GM21619 (cell line): ENCODE measurements around the gene BCL2A1.
"Not testable (repeated sequence)": the region's sequence is repeated elsewhere in the genome, so short reads cannot be mapped to it uniquely, and the experiment has no call there.

Source experiments
- ATAC-seq: cut with Tn5 transposase; IDR thresholded peaks from one replicate; pipeline ENCODE4 v1.9.1; 2021; ENCODE audit not compliant: unreplicated experiment

Gene BCL2A1

DNA sequence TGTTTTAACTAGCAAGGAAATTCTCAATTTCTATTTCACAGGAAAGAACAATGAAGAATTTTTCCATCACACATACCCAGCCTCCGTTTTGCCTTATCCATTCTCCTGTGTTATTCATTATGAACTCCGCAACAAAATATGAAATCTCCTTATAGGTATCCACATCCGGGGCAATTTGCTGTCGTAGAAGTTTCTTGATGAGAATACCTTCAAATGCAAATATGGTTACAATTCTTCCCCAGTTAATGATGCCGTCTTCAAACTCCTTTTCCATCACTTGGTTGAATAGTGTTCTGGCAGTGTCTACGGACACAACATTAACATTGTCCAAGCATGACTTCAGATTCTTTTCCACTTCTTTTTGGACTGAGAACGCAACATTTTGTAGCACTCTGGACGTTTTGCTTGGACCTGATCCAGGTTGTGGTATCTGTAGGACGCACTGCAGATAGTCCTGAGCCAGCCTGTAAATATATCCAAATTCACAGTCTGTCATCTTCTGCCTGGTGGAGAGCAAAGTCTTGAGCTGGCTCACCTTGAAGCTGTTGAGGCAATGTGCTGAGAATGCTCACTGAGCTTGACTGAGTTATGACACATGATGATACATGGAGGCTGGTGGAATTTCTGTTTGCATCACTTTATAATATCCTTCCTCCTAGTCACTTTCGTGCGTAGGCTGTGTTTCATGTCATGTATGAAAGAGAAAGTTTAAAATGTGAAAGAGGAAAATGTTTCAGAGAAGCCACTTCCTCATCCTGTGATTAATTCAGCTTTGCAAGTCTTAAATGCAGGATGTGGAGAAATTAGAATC, at the start of gene BCL2A1:
TSS of gene BCL2A1 (minus strand) at position 573 of the 811 bp plus-strand sequence. CDS start at position 496, 77 bp downstream.
- ATAC-seq, result peak; percentile 58

GRCh38 chr15:80020731-80021130, 49.7 kb upstream of the BCL2A1 start:
- ATAC-seq, result no peak

DNA sequence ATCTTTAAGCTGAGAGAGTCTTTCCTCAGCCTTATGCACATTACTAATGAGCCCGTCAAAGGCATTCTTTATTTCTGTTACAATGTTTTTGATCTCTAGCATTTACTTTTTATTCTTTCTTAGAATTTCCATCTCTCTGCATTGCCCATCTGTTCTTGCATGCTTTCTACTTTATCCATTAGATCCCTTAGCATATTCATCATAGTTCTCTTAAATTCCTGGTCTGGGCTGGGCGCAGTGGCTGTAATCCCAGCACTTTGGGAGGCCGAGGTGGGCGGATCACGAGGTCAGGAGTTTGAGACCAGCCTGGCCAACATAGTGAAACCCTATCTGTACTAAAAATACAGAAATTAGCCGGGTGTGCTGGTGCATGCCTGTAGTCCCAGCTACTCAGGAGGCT, 49.2 kb upstream of the BCL2A1 start:
- not testable (repeated sequence) for ATAC-seq

DNA sequence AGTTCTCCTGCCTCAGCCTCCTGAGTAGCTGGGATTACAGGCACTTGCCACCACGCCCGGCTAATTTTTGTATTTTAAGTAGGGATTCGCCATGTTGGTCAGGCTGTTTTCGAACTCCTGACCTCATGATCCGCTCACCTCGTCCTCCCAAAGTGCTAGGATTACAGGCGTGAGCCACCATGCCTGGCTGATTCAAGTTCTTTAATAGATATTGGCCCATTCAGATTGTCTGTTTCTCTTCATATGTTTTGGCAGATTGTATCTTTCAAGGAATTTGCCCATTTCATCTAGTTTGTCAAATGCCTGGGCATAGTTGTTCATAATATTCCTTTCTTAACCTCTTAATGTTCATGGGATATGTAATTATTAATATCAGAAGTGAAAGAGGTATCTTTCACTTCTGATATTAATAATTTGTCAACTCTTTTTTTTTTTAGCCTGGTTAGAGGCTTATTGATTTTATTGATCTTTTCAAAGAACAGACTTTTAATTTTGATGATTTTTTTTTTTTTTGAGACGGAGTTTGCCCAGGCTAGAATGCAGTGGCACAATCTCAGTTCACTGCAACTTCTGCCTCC, 48.3 kb upstream of the BCL2A1 start:
- no peak for ATAC-seq

DNA sequence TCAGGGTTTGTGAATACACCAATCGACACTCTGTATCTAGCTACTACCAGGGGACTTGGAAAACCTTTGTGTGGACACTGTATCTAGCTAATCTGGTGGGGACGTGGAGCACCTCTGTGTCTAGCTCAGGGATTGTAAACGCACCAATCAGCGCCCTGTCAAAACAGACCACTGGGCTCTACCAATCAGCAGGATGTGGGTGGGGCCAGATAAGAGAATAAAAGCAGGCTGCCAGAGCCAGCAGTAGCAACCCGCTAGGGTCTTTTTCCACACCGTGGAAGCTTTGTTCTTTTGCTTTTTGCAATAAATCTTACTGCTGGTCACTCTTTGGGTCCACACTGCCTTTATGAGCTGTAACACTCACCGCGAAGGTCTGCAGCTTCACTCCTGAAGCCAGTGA, 46.1 kb upstream of the BCL2A1 start:
- ATAC-seq, result not testable (repeated sequence)

- not testable (repeated sequence) for ATAC-seq
Observed at GRCh38 chr15:80016506-80016905, 45.5 kb upstream of the BCL2A1 start.

DNA sequence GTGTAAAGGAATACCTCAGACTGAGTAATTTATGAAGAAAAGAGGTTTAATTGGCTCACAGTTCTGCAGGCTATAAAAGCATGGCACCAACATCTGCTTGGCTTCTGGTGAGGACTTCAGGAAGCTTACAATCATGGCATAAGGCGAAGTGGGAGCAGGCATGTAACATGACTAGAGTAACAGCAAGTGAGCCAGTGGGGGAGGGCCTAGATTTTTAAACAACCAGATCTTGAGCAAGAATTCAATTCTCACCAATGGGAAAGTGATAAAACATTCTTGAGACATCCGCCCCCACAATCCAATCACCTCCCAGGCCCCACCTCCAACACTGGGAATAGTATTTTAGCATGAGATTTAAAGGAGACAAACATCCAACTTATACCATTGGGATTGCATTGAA, 44.2 kb upstream of the BCL2A1 start:
- ATAC-seq, result no peak

DNA sequence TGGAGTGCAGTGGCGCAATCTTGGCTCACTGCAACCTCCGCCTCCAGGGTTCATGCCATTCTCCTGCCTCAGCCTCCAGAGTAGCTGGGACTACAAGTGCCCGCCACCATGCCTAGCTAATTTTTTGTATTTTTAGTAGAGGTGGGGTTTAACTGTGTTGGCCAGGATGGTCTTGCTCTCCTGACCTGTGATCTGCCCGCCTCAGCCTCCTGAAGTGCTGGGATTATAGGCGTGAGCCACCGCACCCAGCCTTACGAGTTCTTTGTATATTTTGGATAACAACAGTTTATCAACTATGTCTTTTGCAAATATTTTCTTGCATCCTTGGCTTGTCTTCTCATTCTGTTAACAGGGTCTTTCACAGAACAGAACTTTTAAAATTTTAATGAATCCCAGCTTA, 43.2 kb upstream of the BCL2A1 start:
- ATAC-seq, result not testable (repeated sequence)

GRCh38 chr15:80012060-80012726, 41.2 kb upstream of the BCL2A1 start:
- no peak for ATAC-seq

- no peak for ATAC-seq
Observed at GRCh38 chr15:80011596-80011995, 40.6 kb upstream of the BCL2A1 start.

DNA sequence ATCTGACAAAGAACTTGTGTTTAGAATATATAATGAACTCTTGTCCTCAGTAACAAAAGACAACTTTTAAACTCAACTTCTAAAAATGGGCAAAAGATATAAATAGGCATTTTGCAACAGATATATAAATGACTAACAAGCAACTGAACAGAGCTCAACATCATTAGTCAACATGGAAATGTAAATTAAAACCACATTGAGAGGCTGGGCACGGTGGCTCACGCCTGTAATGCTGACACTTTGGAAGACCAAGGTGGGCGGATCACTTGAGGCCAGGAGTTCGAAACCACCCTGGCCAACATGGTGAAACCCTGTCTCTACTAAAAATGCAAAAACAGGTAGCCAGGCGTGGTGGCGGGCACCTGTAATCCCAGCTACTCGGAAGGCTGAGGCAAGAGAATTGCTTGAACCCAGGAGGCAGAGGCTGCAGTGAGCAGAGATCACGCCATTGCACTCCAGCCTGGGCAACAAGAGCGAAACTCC, 40.1 kb upstream of the BCL2A1 start:
- ATAC-seq, result peak; percentile 48

DNA sequence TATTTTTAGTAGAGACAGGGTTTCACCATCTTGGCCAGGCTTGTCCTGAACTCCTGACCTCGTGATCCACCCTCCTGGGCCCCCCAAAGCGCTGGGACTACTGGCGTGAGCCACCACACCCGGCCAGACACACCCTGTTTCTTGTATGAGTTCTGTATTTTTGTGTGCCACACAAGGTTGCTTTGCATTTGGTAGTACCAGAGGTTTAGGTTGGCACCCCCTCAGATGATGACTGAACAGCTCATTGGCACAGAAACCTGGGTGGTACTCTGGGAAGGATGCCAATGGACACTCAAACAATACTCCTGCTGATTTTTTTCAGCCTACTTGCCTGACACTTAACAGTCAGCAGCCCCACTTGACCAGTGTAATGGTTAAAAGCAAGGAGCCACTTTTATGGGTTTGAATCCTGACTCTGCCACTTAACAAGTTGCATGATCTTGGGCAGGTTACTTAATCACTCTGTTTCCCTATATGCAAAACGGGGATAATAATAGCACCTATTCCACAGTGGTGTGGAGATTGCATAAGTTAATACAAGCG, 39.2 kb upstream of the BCL2A1 start:
- ATAC-seq, result peak; percentile 24

- no peak for ATAC-seq
Observed at GRCh38 chr15:80007532-80007931, 36.5 kb upstream of the BCL2A1 start.

DNA sequence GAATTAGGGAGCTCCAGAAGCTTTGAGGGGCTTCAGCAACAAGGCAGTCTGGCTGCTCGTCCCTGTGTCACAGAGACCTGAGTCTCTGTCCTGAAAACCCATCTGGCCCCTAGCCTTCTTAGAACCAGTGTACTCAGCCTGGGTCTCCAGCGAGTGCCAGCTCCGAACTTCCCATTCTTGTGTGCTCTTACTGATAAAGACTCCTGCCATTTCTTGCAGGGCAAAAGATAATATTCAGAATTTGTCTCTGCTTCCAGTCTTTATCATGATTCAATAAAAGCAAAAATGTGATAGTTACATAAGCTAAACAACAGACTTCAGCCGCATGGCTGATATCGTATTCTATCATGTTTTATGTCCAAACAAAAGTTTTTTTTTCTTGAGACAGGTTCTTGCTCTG, 36.0 kb upstream of the BCL2A1 start:
- no peak for ATAC-seq

- no peak for ATAC-seq
Observed at GRCh38 chr15:80003934-80004472, 33.0 kb upstream of the BCL2A1 start.

- ATAC-seq, result no peak
Observed at GRCh38 chr15:80003171-80003570, 32.2 kb upstream of the BCL2A1 start.

DNA sequence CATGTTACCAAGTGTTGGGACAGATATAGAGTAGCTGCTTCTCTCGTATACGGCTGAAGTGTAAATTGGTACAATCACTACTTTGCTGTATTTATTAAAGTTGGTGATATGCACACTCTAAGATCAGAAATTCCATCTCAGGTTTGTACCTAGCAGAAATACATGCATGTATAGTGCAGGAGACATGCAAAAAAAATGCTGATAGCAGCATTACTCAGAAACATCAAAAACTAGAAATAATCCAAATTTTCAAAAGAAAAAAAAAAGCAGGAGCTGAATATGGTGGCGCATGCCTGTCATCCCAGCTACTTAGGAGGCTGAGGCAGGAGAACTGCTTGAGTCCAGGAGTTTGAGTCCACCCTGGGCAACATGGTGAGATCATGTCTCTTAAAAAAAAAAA, 31.3 kb upstream of the BCL2A1 start:
- no peak for ATAC-seq

- ATAC-seq, result no peak
Observed at GRCh38 chr15:79994615-79995014, 23.6 kb upstream of the BCL2A1 start.

DNA sequence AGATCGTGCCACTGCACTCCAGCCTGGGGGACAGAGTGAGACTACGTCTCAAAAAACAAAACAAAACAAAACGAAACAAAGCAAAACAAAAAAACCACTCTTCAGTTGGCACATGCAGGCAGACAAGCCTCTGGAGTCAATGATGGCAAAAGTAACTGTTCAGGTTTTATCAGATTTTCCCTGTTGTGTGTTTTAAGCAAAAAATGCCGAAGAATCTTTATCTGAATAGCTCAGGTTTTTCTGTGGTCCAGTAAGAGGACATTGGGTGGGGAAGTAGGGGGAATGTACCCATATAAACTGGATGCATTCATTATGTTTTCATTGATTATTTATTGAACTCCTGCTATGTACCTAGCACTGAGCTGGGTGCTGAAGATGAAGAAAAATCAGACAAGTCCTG, 20.8 kb upstream of the BCL2A1 start:
- no peak for ATAC-seq

GRCh38 chr15:79990997-79991334, 20.0 kb upstream of the BCL2A1 start:
- ATAC-seq, result no peak

DNA sequence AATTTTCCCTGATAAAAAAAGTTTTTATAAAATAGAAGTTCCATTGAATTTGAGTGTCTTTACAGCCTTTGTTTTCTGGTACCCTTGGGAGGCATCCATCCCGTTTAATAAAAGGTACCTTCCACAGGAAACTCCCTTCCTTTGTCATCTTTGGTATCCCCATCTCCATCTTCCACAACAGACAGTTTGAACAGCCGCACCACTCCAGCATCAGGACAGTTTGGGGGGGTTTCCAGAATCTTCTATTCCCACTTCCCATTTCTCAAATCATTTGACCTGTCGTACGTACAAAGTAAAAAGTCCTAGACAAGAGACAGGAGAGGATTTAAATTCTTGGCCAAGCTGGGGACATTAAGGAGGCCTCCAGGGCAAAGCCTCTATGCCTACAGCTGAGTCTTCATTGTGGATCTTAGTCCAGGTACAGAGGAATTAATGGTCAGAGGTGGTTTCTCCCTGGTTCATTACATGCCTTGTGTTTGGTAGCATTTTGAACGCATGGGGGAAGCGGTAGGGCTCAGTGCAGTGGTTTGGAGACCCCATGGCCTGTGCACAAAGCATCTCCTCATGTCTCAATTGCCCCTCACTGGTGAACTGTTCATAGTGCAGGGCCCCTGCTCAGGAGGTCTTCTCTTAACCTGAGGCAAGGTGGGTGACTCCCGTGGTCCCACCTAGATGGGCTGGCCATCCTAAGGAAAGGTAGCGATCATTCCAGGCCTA, 19.4 kb upstream of the BCL2A1 start:
- no peak for ATAC-seq
